Neural crest cell (in vitro differentiated cells): ENCODE data around the gene FRMD4B. TPM values are rescaled to one million over a fixed set of nuclear protein-coding genes. Genes with fewer than 3 reads are reported as not detected.

Source experiments
- DNase-seq: peaks from one replicate; pipeline ENCODE4 v3.0.0; 2021; ENCODE audit warnings: low read depth, mixed read lengths, low spot score
- H3K27ac Mint-ChIP-seq: one replicate; pipeline ENCODE4 v1.8.0; 2021; ENCODE audit warnings: mild to moderate bottlenecking, mixed read lengths; ENCODE audit not compliant: unreplicated experiment
- H3K27me3 Mint-ChIP-seq: 2 replicates; pipeline ENCODE4 v1.8.0; 2021; ENCODE audit warnings: low read depth, mild to moderate bottlenecking, mixed read lengths
- H3K36me3 Mint-ChIP-seq: 2 replicates; pipeline ENCODE4 v1.8.0; 2021; ENCODE audit warnings: low read depth, mild to moderate bottlenecking, mixed read lengths
- H3K4me1 Mint-ChIP-seq: 2 replicates; pipeline ENCODE4 v1.8.0; 2021; ENCODE audit warnings: mixed read lengths
- H3K4me3 Mint-ChIP-seq: one replicate; pipeline ENCODE4 v1.8.0; 2021; ENCODE audit warnings: mild to moderate bottlenecking, mixed read lengths
- H3K9me3 Mint-ChIP-seq: 2 replicates; pipeline ENCODE4 v1.8.0; 2021; ENCODE audit warnings: mixed read lengths
- CTCF ChIP-seq: fragments of 200-600 bp; sonication (generic); conservative IDR thresholded peaks from 2 replicates; pipeline ENCODE4 v1.5.0; 2021; ENCODE audit warnings: antibody characterized with exemption, mild to moderate bottlenecking
- total RNA-seq: library from RNA; stranded (reverse); gene quantifications from 2 replicates; pipeline ENCODE4 v1.2.1, GENCODE V29; 2021

The FRMD4B gene
- total RNA-seq, 1 donor from 2014 or later, result 17.2 TPM

GRCh38 chr3:69339760-69340159, 46.1 kb downstream of the FRMD4B start:
- TF ChIP-seq CTCF, result no peak
- no peak for DNase-seq
- Mint-ChIP-seq H3K9me3 (peaks cover 4% of the 10 kb centered on the region), H3K4me3 (no peak overlapping the region), H3K36me3 (peaks cover 4% of the 10 kb centered on the region), H3K27me3 (no peaks in the 10 kb centered on the region), H3K4me1 (no peaks in the 10 kb centered on the region), H3K27ac (no peak overlapping the region)

GRCh38 chr3:69338911-69339310, 47.0 kb downstream of the FRMD4B start:
- no peak for TF ChIP-seq CTCF
- H3K9me3 Mint-ChIP-seq, result peaks cover 4% of the 10 kb centered on the region
- H3K4me3 Mint-ChIP-seq, result no peak overlapping the region
- no peaks in the 10 kb centered on the region for H3K4me1 Mint-ChIP-seq
- no peak overlapping the region for H3K27ac Mint-ChIP-seq
- peaks cover 4% of the 10 kb centered on the region for H3K36me3 Mint-ChIP-seq
- DNase-seq, result no peak
- H3K27me3 Mint-ChIP-seq, result no peaks in the 10 kb centered on the region

- H3K27me3 Mint-ChIP-seq, result no peaks in the 10 kb centered on the region
- H3K4me3 Mint-ChIP-seq, result no peak overlapping the region
- no peaks in the 10 kb centered on the region for H3K4me1 Mint-ChIP-seq
- no peak for DNase-seq
- H3K36me3 Mint-ChIP-seq, result peaks cover 4% of the 10 kb centered on the region
- no peak for TF ChIP-seq CTCF
- H3K9me3 Mint-ChIP-seq, result peaks cover 4% of the 10 kb centered on the region
- no peak overlapping the region for H3K27ac Mint-ChIP-seq
Measured at GRCh38 chr3:69332934-69333333, 53.0 kb downstream of the FRMD4B start.

GRCh38 chr3:69330891-69331400, 54.9 kb downstream of the FRMD4B start:
- no peaks in the 10 kb centered on the region for H3K9me3 Mint-ChIP-seq
- no peak overlapping the region for H3K27ac Mint-ChIP-seq
- TF ChIP-seq CTCF, result no peak
- no peaks in the 10 kb centered on the region for H3K36me3 Mint-ChIP-seq
- no peak overlapping the region for H3K4me3 Mint-ChIP-seq
- DNase-seq, result no peak
- H3K4me1 Mint-ChIP-seq, result no peaks in the 10 kb centered on the region
- H3K27me3 Mint-ChIP-seq, result no peaks in the 10 kb centered on the region

DNA sequence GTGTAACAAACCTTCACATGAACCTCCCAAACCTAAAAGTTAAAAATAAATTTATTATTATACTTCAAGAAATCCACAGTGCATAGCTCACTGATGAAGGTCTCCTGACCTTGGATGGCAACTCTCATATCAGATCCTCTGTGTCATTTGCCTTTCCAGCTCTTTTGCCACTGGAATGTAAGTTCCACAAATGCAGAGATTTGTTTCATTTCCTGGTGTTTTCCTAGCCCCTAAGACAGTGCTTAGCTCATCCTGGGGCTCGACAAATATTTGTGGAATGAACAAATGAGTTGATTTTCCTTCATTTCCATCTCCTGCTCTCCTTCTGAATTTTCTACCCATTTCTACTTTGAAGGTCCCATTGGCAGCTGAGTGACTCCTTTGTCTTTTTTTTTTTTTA, 56.0 kb downstream of the FRMD4B start:
- no peaks in the 10 kb centered on the region for H3K27me3 Mint-ChIP-seq
- H3K36me3 Mint-ChIP-seq, result no peaks in the 10 kb centered on the region
- no peak overlapping the region for H3K27ac Mint-ChIP-seq
- H3K4me3 Mint-ChIP-seq, result no peak overlapping the region
- DNase-seq, result no peak
- H3K9me3 Mint-ChIP-seq, result no peaks in the 10 kb centered on the region
- no peak for TF ChIP-seq CTCF
- H3K4me1 Mint-ChIP-seq, result no peaks in the 10 kb centered on the region

- Mint-ChIP-seq H3K4me1 (no peaks in the 10 kb centered on the region), H3K27ac (no peak overlapping the region)
- TF ChIP-seq CTCF, result no peak
Measured at GRCh38 chr3:69328963-69329302, 57.0 kb downstream of the FRMD4B start.

More at GRCh38 chr3:69328963-69329302, 57.0 kb downstream of the FRMD4B start:
- no peaks in the 10 kb centered on the region for H3K9me3 Mint-ChIP-seq
- H3K4me3 Mint-ChIP-seq, result no peak overlapping the region
- H3K36me3 Mint-ChIP-seq, result no peaks in the 10 kb centered on the region
- DNase-seq, result no peak
- no peaks in the 10 kb centered on the region for H3K27me3 Mint-ChIP-seq
